ENCODE data around the gene APOB. TPM values are rescaled to one million over a fixed set of nuclear protein-coding genes. Genes with fewer than 3 reads are reported as not detected.

The APOB gene
- total RNA-seq, 1 experiment from 2014 or later: 1.5 TPM

- ChIA-PET POLR2A (no interaction called here), CTCF (interaction anchor here (1.2 kb wide), 1 partner anchor 326 kb away, joined by 4 read pairs; no protein-coding TSS in a partner anchor)
- H3K27me3 Mint-ChIP-seq (ENCODE audit: low read depth): peaks cover 4% of the 10 kb centered on the region
Observed at GRCh38 chr2:21003572-21004180, 40.2 kb downstream of the APOB start.

More at GRCh38 chr2:21003572-21004180, 40.2 kb downstream of the APOB start:
- TF ChIP-seq CREB1 (CRISPR knock-in tag; IDR thresholded peaks at IDR 0.05) (no peak), GTF2I (CRISPR knock-in tag; conservative IDR thresholded peaks at IDR 0.05) (no peak), ZNF138 (CRISPR knock-in tag; conservative IDR thresholded peaks at IDR 0.05) (no peak), USF2 (CRISPR knock-in tag; IDR thresholded peaks at IDR 0.05) (no peak), IRF1 (CRISPR knock-in tag; IDR thresholded peaks at IDR 0.05) (no peak), CREM (CRISPR knock-in tag; IDR thresholded peaks at IDR 0.05) (no peak), FOXJ3 (CRISPR knock-in tag; IDR thresholded peaks at IDR 0.05; ENCODE audit: borderline replicate concordance) (no peak), HMGXB4 (CRISPR knock-in tag; IDR thresholded peaks at IDR 0.05) (no peak), SMAD3 (CRISPR knock-in tag; IDR thresholded peaks at IDR 0.05; ENCODE audit: borderline replicate concordance) (no peak), NFATC4 (CRISPR knock-in tag; IDR thresholded peaks at IDR 0.05) (no peak), ZMAT4 (CRISPR knock-in tag; IDR thresholded peaks at IDR 0.05) (no peak), STAT6 (CRISPR knock-in tag; conservative IDR thresholded peaks at IDR 0.05; ENCODE audit: low read depth) (no peak), ZNF532 (CRISPR knock-in tag; IDR thresholded peaks at IDR 0.05; ENCODE audit: borderline replicate concordance) (no peak)
- TF ChIP-seq, protein P1, sequence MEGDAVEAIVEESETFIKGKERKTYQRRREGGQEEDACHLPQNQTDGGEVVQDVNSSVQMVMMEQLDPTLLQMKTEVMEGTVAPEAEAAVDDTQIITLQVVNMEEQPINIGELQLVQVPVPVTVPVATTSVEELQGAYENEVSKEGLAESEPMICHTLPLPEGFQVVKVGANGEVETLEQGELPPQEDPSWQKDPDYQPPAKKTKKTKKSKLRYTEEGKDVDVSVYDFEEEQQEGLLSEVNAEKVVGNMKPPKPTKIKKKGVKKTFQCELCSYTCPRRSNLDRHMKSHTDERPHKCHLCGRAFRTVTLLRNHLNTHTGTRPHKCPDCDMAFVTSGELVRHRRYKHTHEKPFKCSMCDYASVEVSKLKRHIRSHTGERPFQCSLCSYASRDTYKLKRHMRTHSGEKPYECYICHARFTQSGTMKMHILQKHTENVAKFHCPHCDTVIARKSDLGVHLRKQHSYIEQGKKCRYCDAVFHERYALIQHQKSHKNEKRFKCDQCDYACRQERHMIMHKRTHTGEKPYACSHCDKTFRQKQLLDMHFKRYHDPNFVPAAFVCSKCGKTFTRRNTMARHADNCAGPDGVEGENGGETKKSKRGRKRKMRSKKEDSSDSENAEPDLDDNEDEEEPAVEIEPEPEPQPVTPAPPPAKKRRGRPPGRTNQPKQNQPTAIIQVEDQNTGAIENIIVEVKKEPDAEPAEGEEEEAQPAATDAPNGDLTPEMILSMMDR (IDR thresholded peaks at IDR 0.05): no peak
- TF ChIP-seq, protein P2, sequence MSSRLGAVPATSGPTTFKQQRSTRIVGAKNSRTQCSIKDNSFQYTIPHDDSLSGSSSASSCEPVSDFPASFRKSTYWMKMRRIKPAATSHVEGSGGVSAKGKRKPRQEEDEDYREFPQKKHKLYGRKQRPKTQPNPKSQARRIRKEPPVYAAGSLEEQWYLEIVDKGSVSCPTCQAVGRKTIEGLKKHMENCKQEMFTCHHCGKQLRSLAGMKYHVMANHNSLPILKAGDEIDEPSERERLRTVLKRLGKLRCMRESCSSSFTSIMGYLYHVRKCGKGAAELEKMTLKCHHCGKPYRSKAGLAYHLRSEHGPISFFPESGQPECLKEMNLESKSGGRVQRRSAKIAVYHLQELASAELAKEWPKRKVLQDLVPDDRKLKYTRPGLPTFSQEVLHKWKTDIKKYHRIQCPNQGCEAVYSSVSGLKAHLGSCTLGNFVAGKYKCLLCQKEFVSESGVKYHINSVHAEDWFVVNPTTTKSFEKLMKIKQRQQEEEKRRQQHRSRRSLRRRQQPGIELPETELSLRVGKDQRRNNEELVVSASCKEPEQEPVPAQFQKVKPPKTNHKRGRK (CRISPR knock-in tag; IDR thresholded peaks at IDR 0.05; ENCODE audit: borderline replicate concordance): no peak
- TF ChIP-seq, protein P3, sequence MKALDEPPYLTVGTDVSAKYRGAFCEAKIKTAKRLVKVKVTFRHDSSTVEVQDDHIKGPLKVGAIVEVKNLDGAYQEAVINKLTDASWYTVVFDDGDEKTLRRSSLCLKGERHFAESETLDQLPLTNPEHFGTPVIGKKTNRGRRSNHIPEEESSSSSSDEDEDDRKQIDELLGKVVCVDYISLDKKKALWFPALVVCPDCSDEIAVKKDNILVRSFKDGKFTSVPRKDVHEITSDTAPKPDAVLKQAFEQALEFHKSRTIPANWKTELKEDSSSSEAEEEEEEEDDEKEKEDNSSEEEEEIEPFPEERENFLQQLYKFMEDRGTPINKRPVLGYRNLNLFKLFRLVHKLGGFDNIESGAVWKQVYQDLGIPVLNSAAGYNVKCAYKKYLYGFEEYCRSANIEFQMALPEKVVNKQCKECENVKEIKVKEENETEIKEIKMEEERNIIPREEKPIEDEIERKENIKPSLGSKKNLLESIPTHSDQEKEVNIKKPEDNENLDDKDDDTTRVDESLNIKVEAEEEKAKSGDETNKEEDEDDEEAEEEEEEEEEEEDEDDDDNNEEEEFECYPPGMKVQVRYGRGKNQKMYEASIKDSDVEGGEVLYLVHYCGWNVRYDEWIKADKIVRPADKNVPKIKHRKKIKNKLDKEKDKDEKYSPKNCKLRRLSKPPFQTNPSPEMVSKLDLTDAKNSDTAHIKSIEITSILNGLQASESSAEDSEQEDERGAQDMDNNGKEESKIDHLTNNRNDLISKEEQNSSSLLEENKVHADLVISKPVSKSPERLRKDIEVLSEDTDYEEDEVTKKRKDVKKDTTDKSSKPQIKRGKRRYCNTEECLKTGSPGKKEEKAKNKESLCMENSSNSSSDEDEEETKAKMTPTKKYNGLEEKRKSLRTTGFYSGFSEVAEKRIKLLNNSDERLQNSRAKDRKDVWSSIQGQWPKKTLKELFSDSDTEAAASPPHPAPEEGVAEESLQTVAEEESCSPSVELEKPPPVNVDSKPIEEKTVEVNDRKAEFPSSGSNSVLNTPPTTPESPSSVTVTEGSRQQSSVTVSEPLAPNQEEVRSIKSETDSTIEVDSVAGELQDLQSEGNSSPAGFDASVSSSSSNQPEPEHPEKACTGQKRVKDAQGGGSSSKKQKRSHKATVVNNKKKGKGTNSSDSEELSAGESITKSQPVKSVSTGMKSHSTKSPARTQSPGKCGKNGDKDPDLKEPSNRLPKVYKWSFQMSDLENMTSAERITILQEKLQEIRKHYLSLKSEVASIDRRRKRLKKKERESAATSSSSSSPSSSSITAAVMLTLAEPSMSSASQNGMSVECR (CRISPR knock-in tag; IDR thresholded peaks at IDR 0.05; ENCODE audit: borderline replicate concordance): no peak
- H3K36me3 Mint-ChIP-seq: no peaks in the 10 kb centered on the region
- H3K27ac Mint-ChIP-seq: no peak overlapping the region
- no peak overlapping the region for H3K4me3 Mint-ChIP-seq
- H3K9me3 Mint-ChIP-seq: peaks cover 16% of the 10 kb centered on the region
- DNase-seq (ENCODE audit: low spot score) (no peak), ATAC-seq (no peak)
- no peaks in the 10 kb centered on the region for H3K4me1 Mint-ChIP-seq
